H1 (cell line): Measurements from ENCODE around the gene TBC1D2B. TPM values are rescaled to one million over a fixed set of nuclear protein-coding genes. Genes with fewer than 3 reads are reported as not detected.

Source experiments
- CTCF ChIA-PET: fragments of 300-600 bp; sonication (Branson Sonifier 250); formaldehyde crosslinking; loops from one replicate; lab custom pipeline; 2021; ENCODE audit not compliant: partially characterized antibody; lab: Charles Lee
- POLR2A ChIA-PET: fragments of 300-600 bp; sonication (Branson Sonifier 250); formaldehyde crosslinking; loops from one replicate; lab custom pipeline; 2021; ENCODE audit warnings: inconsistent platforms; ENCODE audit not compliant: partially characterized antibody; lab: Charles Lee
- DNase-seq, 2 experiments: peaks; one replicate each; pipeline versions ENCODE4 v3.0.0 to v3.0.0-alpha.2; 2010 to 2022; ENCODE audit warnings: low spot score in 2 of 2, low read depth in 1 of 2, mixed read lengths in 1 of 2
- FAIRE-seq: peaks from 2 replicates; lab custom pipeline; 2011; peaks lifted over from hg19 to GRCh38; lab: Jason Lieb, UNC
- H2AFZ ChIP-seq: 2 replicates; pipeline ENCODE4 v1.8.1; 2012; ENCODE audit warnings: low read length, inconsistent platforms
- H2AK5ac ChIP-seq: 2 replicates; pipeline ENCODE4 v1.6.1; 2013; ENCODE audit warnings: low read depth, low read length
- H2BK120ac ChIP-seq: replicated peaks from 2 replicates; pipeline ENCODE3; 2013; ENCODE audit warnings: low read depth, low read length, inconsistent platforms
- H2BK12ac ChIP-seq: 2 replicates; pipeline ENCODE4 v1.6.1; 2013; ENCODE audit warnings: low read depth, low read length
- H2BK15ac ChIP-seq: 2 replicates; pipeline ENCODE4 v1.6.1; 2013; ENCODE audit warnings: low read length
- H2BK20ac ChIP-seq: 2 replicates; pipeline ENCODE4 v1.6.1; 2013; ENCODE audit warnings: low read length
- H2BK5ac ChIP-seq: 2 replicates; pipeline ENCODE4 v1.6.1; 2013; ENCODE audit warnings: low read depth, low read length
- H3K14ac ChIP-seq: 2 replicates; pipeline ENCODE4 v1.6.1; 2013; ENCODE audit warnings: inconsistent platforms; ENCODE audit not compliant: insufficient read length
- H3K18ac ChIP-seq: 2 replicates; pipeline ENCODE4 v1.6.1; 2013; ENCODE audit warnings: low read length; ENCODE audit errors: extremely low read depth
- H3K23ac ChIP-seq: 2 replicates; pipeline ENCODE4 v1.6.1; 2013; ENCODE audit warnings: inconsistent platforms; ENCODE audit not compliant: insufficient read length
- H3K23me2 ChIP-seq: 2 replicates; pipeline ENCODE4 v1.6.1; 2013; ENCODE audit warnings: low read depth, low read length
- H3K27ac ChIP-seq: 2 replicates; pipeline ENCODE4 v1.6.1; 2011; ENCODE audit warnings: low read depth, low read length, inconsistent platforms
- H3K27me3 ChIP-seq, 4 experiments: replicated peaks in 1 of 4; 1 replicate in 1 of 4; 2 replicates in 3 of 4; pipeline versions ENCODE4 v1.6.1 to v1.8.1; 2011 to 2013; ENCODE audit warnings: low read length in 3 of 4, mild to moderate bottlenecking in 3 of 4, inconsistent platforms in 2 of 4, mixed read lengths in 2 of 4, moderate library complexity in 1 of 4; ENCODE audit not compliant: control insufficient read depth in 3 of 4, insufficient read depth in 3 of 4; ENCODE audit errors: extremely low read depth in 1 of 4
- H3K36me3 ChIP-seq, 4 experiments: 2 replicates each; pipeline versions ENCODE4 v1.6.1 to v1.8.1; 2011 to 2013; ENCODE audit warnings: mild to moderate bottlenecking in 4 of 4, low read length in 3 of 4, moderate library complexity in 2 of 4, control low read depth in 1 of 4, inconsistent platforms in 1 of 4; ENCODE audit not compliant: insufficient read depth in 4 of 4, control insufficient read depth in 2 of 4
- H3K4ac ChIP-seq: replicated peaks from 2 replicates; pipeline ENCODE3; 2013; ENCODE audit warnings: low read length, low read depth, mixed read lengths, inconsistent platforms; ENCODE audit not compliant: insufficient read length
- H3K4me1 ChIP-seq, 4 experiments: replicated peaks in 1 of 4; 1 replicate in 1 of 4; 2 replicates in 3 of 4; pipeline versions ENCODE4 v1.6.1 to v1.8.1; 2011 to 2013; ENCODE audit warnings: low read length in 3 of 4, inconsistent platforms in 2 of 4, mixed read lengths in 1 of 4; ENCODE audit not compliant: insufficient read depth in 4 of 4, control insufficient read depth in 3 of 4
- H3K4me2 ChIP-seq, 2 experiments: 2 replicates each; pipeline versions ENCODE4 v1.6.1 to v1.8.1; 2011 to 2013; ENCODE audit warnings: low read depth in 2 of 2, low read length in 2 of 2, control low read depth in 1 of 2, inconsistent platforms in 1 of 2, mild to moderate bottlenecking in 1 of 2; ENCODE audit not compliant: insufficient read depth in 1 of 2
- H3K4me3 ChIP-seq, 4 experiments: fragments of 200-600, 300-600 bp in 1 of 4; sonication (generic), shearing (Covaris generic), sonication (Bioruptor Twin) in 1 of 4; 2 replicates each; pipeline versions ENCODE4 v1.5.1 to v1.8.1; 2011 to 2016; ENCODE audit warnings: low read length in 4 of 4, low read depth in 3 of 4, control low read depth in 2 of 4, inconsistent platforms in 2 of 4, mild to moderate bottlenecking in 2 of 4, mixed read lengths in 1 of 4, moderate library complexity in 1 of 4; ENCODE audit not compliant: insufficient read depth in 2 of 4; ENCODE audit errors: extremely low read depth in 1 of 4
- H3K56ac ChIP-seq: replicated peaks from 2 replicates; pipeline ENCODE3; 2013; ENCODE audit warnings: low read depth, mild to moderate bottlenecking, mixed read lengths, low read length, inconsistent platforms; ENCODE audit not compliant: insufficient read length
- H3K79me1 ChIP-seq: 2 replicates; pipeline ENCODE4 v1.6.1; 2013; ENCODE audit warnings: low read depth, low read length, control low read depth
- H3K79me2 ChIP-seq, 2 experiments: 2 replicates each; pipeline versions ENCODE4 v1.6.1 to v1.8.1; 2012 to 2013; ENCODE audit warnings: low read length in 2 of 2, mild to moderate bottlenecking in 2 of 2, inconsistent platforms in 1 of 2; ENCODE audit not compliant: insufficient read depth in 2 of 2, control insufficient read depth in 1 of 2
- H3K9ac ChIP-seq, 4 experiments: replicated peaks in 1 of 4; 1 replicate in 1 of 4; 2 replicates in 3 of 4; pipeline versions ENCODE4 v1.6.1 to v1.8.1; 2011 to 2013; ENCODE audit warnings: low read depth in 3 of 4, low read length in 3 of 4, control low read depth in 2 of 4, mild to moderate bottlenecking in 2 of 4, moderate library complexity in 2 of 4, inconsistent platforms in 1 of 4; ENCODE audit errors: extremely low read depth in 1 of 4
- H3K9me3 ChIP-seq, 2 experiments: 2 replicates each; pipeline versions ENCODE4 v1.6.1 to v1.8.1; 2012 to 2013; ENCODE audit warnings: mild to moderate bottlenecking in 2 of 2, moderate library complexity in 2 of 2, control low read depth in 1 of 2, inconsistent platforms in 1 of 2, low read depth in 1 of 2, low read length in 1 of 2, mixed read lengths in 1 of 2; ENCODE audit not compliant: insufficient read depth in 2 of 2
- H4K20me1 ChIP-seq, 2 experiments: replicated peaks in 1 of 2; 2 replicates each; pipeline versions ENCODE3 to v1.8.1; 2011 to 2013; ENCODE audit warnings: inconsistent platforms in 2 of 2, low read length in 2 of 2, mild to moderate bottlenecking in 1 of 2; ENCODE audit not compliant: insufficient read depth in 2 of 2, control insufficient read depth in 1 of 2
- H4K5ac ChIP-seq: 2 replicates; pipeline ENCODE4 v1.6.1; 2013; ENCODE audit warnings: low read length, low read depth, mixed read lengths, inconsistent platforms; ENCODE audit not compliant: insufficient read length
- H4K8ac ChIP-seq: 2 replicates; pipeline ENCODE4 v1.8.0; 2013; ENCODE audit warnings: mild to moderate bottlenecking, moderate library complexity, low read length, inconsistent platforms; ENCODE audit not compliant: insufficient read depth; ENCODE audit errors: extremely low read depth
- H4K91ac ChIP-seq: replicated peaks from 2 replicates; pipeline ENCODE3; 2013; ENCODE audit warnings: low read length, mixed read lengths, inconsistent platforms; ENCODE audit not compliant: insufficient read length
- ASH2L ChIP-seq: fragments of 200-600, 300-600 bp; sonication (generic); IDR thresholded peaks from one replicate; pipeline ENCODE4 v1.7.1; 2017; ENCODE audit warnings: low read length
- BRCA1 ChIP-seq: IDR thresholded peaks from 2 replicates; pipeline ENCODE4 v1.6.1; 2012; ENCODE audit warnings: low read depth, low read length, improper control_type of control experiment
- EGR1 ChIP-seq: IDR thresholded peaks from 2 replicates; pipeline ENCODE4 v1.6.1; 2011; ENCODE audit warnings: low read depth, low read length, borderline replicate concordance
- EZH2 ChIP-seq: fragments of 200-600 bp; sonication (generic); IDR thresholded peaks from 2 replicates; pipeline ENCODE4 v1.7.1; 2012; ENCODE audit warnings: low read depth, mild to moderate bottlenecking, moderate library complexity, low read length, inconsistent platforms; ENCODE audit not compliant: severe bottlenecking
- JUN ChIP-seq: IDR thresholded peaks from 2 replicates; pipeline ENCODE4 v1.6.1; 2011; ENCODE audit warnings: low read depth, mild to moderate bottlenecking, improper control_type of control experiment, low read length
- NRF1 ChIP-seq: IDR thresholded peaks from 2 replicates; pipeline ENCODE4 v1.6.1; 2011; ENCODE audit warnings: mild to moderate bottlenecking, low read depth, low read length, improper control_type of control experiment
- PHF8 ChIP-seq: fragments of 200-600 bp; sonication (generic); conservative IDR thresholded peaks from 2 replicates; pipeline ENCODE4 v1.7.1; 2012; ENCODE audit warnings: low read depth, mild to moderate bottlenecking, inconsistent platforms, low read length, moderate library complexity
- POU5F1 ChIP-seq: IDR thresholded peaks from 2 replicates; pipeline ENCODE4 v1.6.1; 2011; ENCODE audit warnings: low read depth, mild to moderate bottlenecking, low read length, moderate library complexity
- SP4 ChIP-seq: IDR thresholded peaks from 2 replicates; pipeline ENCODE4 v1.6.1; 2012; ENCODE audit warnings: low read length, inconsistent platforms
- TAF7 ChIP-seq: optimal IDR thresholded peaks from 2 replicates; pipeline ENCODE3; 2011; ENCODE audit warnings: low read depth, mild to moderate bottlenecking, inconsistent platforms, low read length, moderate library complexity, borderline replicate concordance
- ZNF274 ChIP-seq: IDR thresholded peaks from 2 replicates; pipeline ENCODE4 v1.7.0; 2012; ENCODE audit warnings: low read length, borderline replicate concordance; ENCODE audit errors: extremely low read depth
- WGBS, 2 experiments: shearing (Covaris generic) in 1 of 2; methylation state at CpG; one replicate each; pipeline versions ENCODE4 v1.1.6 to v1.1.7; 2013 to 2015; ENCODE audit warnings: low lambda C conversion rate in 2 of 2, mixed read lengths in 2 of 2, inconsistent platforms in 1 of 2, low coverage in 1 of 2, missing lambda C conversion rate in 1 of 2; ENCODE audit not compliant: insufficient replicate concordance in 2 of 2, insufficient coverage in 1 of 2, insufficient read length in 1 of 2; ENCODE audit errors: extremely low coverage in 1 of 2, missing lambda C conversion rate in 1 of 2; 5-methylcytosine and 5-hydroxymethylcytosine counted together
- polyA plus RNA-seq, 7 experiments: library from polyadenylated mRNA; depleted of rRNA in 3 of 7; stranded (reverse) in 5 of 7; unstranded in 2 of 7; fragments of >200 nt in 5 of 7; fragments of 200-250 nt in 2 of 7; gene quantifications; 1 replicate in 5 of 7; 2 replicates in 1 of 7; 4 replicates in 1 of 7; pipeline versions ENCODE4 v1.2.1 to v1.2.3, GENCODE V29; 2011 to 2013; ENCODE audit warnings: missing spikeins in 2 of 7, mixed read lengths in 2 of 7
- total RNA-seq: library from RNA; stranded (reverse); fragmentation: NEBNext Ultra II Directional; extraction: Animal tissue kit (Norgen Biotek cat#: 25700); gene quantifications from 2 replicates; pipeline ENCODE4 v1.2.1, GENCODE V29; 2021

TBC1D2B gene
- total and polyA plus RNA-seq, 2 of the 8 experiments (the other 6 are each of a cell fraction or from before 2014, with no cell fraction given), result 11.9 to 19.5 TPM

DNA sequence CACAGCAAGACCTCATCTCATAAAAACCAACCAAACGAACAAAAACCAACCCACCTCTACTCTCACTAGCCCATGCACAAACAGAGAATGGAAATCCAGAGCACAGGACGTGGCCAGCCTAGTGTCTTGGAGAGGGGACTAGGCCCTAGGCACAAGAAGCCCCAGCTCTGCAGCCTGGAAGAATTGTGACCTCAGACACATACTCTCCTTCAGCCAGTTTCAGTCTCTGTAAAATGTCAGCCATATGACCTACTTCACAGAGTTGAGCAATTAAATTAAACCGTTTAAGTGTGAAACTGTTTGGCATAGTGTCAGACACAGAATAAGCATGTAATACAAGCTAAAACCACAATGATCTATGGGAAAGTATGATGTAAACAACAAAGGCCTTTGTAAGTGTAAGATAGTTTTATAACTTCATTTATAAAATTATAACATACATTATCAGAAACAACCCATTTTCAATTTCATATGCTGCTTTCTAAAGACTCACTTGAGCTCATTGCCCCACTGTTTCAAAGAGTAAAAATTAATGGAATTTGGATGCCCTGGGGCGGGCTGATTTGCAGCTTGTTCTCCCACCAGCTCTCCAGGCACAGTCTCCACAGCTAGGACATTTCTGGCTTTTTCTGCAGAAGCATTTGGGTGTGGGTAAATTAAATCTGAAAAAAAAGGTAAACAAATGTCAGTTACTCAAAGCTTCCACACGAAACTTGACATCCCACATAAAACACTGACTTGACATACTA lies 32.9 kb downstream of the TBC1D2B start:
- Histone ChIP-seq H3K56ac (no peak overlapping the region), H2BK120ac (no peak overlapping the region), H2AK5ac (no peak overlapping the region), H3K9ac (no peak overlapping the region), H4K20me1 (peaks cover 0 to 2% of the 10 kb centered on the region in 2 experiments), H2BK12ac (no peak overlapping the region), H4K91ac (no peak overlapping the region), H3K4me1 (peaks cover 0 to 3% (median 0%) of the 10 kb centered on the region in 4 experiments; a peak in 1 of 7 replicates), H3K4ac (no peak overlapping the region), H3K79me2 (no peaks in the 10 kb centered on the region), H3K23ac (no peak overlapping the region), H3K14ac (no peak overlapping the region), H3K27me3 (no peaks in the 10 kb centered on the region), H2BK15ac (no peak overlapping the region), H3K23me2 (no peaks in the 10 kb centered on the region; the same call in 1 of the 2 replicates), H3K4me3 (no peak overlapping the region), H2BK5ac (no peak overlapping the region), H3K4me2 (no peak overlapping the region), H4K5ac (no peak overlapping the region), H3K27ac (no peak overlapping the region), H2BK20ac (no peak overlapping the region), H4K8ac (no peak overlapping the region; the same call in 1 of the 2 replicates), H3K79me1 (peaks cover 1% of the 10 kb centered on the region; the same call in 1 of the 2 replicates), H3K36me3 (peaks cover 0 to 5% (median 0%) of the 10 kb centered on the region in 4 experiments; a peak in 2 of 8 replicates), H2AFZ (no peak overlapping the region), H3K9me3 (no peaks in the 10 kb centered on the region), H3K18ac (no peak overlapping the region)
- ChIA-PET POLR2A (no interaction called here), CTCF (interaction anchor here (0.8 to 1.2 kb wide), 4 partner anchors 12 to 78 kb away, joined by 3 to 6 read pairs (median 4); no protein-coding TSS in a partner anchor)
- DNase-seq (no peak), FAIRE-seq (no peak)
- 86% methylated on average over 5 of the region's 5 CpGs; no CpG with 5 or more reads in 1 of the 2 experiments for WGBS, 2 experiments
- no peak for TF ChIP-seq NRF1
- no peak for TF ChIP-seq ASH2L
- TF ChIP-seq PHF8, result no peak
- no peak for TF ChIP-seq SP4
- no peak for TF ChIP-seq ZNF274
- no peak for TF ChIP-seq EGR1
- TF ChIP-seq TAF7, result no peak
- TF ChIP-seq EZH2, result no peak
- no peak for TF ChIP-seq POU5F1
- TF ChIP-seq JUN, result no peak
- no peak for TF ChIP-seq BRCA1
